Upper lobe of right lung (tissue), 1 donor: ENCODE measurements around the gene TBP. TPM values are rescaled to one million over a fixed set of nuclear protein-coding genes. Genes with fewer than 3 reads are reported as not detected.

Experiments
- ATAC-seq: fragments of 200-7000 bp; cut with Tn5 transposase; one replicate; pipeline ENCODE4 v1.9.1; 2020; ENCODE audit warnings: mild to moderate bottlenecking, moderate library complexity
- DNase-seq: peaks from one replicate; pipeline ENCODE4 v3.0.0-alpha.2; 2020
- H3K27ac ChIP-seq: fragments of 200-600 bp; one replicate; pipeline ENCODE4 v1.8.0; 2022
- H3K27me3 ChIP-seq: fragments of 200-600 bp; one replicate; pipeline ENCODE4 v1.8.0; 2022; ENCODE audit warnings: mild to moderate bottlenecking
- H3K36me3 ChIP-seq: fragments of 200-600 bp; one replicate; pipeline ENCODE4 v1.8.0; 2022
- H3K4me1 ChIP-seq: fragments of 200-600 bp; one replicate; pipeline ENCODE4 v1.8.0; 2022
- H3K4me3 ChIP-seq: fragments of 200-600 bp; one replicate; pipeline ENCODE4 v1.8.0; 2022; ENCODE audit warnings: mild to moderate bottlenecking
- H3K9me3 ChIP-seq: fragments of 200-600 bp; one replicate; pipeline ENCODE4 v1.8.0; 2022
- intact Hi-C: fragments of 100-400 bp; cut with DNase I; formaldehyde crosslinking; loops from one replicate; pipeline ENCODE4 v1.11.0; 2022
- total RNA-seq: library from RNA; stranded (reverse); fragmentation: NEBNext Ultra II Directional; extraction: Animal tissue kit (Norgen Biotek cat#: 25700); gene quantifications from one replicate; pipeline ENCODE4 v1.2.1, GENCODE V29; 2021
- TF ChIP-seq, protein P1 (sequence below): fragments of 200-600 bp; IDR thresholded peaks from one replicate; pipeline ENCODE4 v1.8.0; 2022; ENCODE audit warnings: antibody characterized with exemption
- donor health status: DM: no; HTN: yes; CAD: no; lungs with severe emphysema.

The TBP gene
- total RNA-seq, 1 donor from 2014 or later = 12.8 TPM

DNA sequence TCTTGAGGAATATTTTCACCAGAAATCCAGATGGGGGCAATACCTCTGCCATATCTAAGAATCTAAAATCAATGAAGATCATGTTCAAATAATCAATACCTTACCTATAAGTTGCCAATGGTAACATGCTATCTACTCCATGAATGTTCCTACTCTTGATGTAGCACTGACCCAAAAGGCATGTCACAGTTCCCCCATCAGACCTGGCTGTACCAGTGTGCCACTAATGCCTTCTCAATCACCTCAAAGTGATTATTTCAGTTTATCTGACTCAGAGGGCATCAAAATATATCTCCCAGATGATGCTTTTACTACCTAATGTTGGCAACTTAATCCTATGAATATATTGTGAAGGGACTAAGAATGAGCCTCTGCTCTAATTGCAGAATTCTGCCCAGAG, 24.7 kb downstream of the TBP start:
- H3K4me1 ChIP-seq = peaks cover 9% of the 10 kb centered on the region
- intact Hi-C loops = no loop called here
- peaks cover 82% of the 10 kb centered on the region for H3K36me3 ChIP-seq
- H3K27me3 ChIP-seq = no peaks in the 10 kb centered on the region
- H3K9me3 ChIP-seq = no peaks in the 10 kb centered on the region
- H3K27ac ChIP-seq = no peak overlapping the region
- DNase-seq = no peak
- H3K4me3 ChIP-seq = no peak overlapping the region
- TF ChIP-seq, protein P1, sequence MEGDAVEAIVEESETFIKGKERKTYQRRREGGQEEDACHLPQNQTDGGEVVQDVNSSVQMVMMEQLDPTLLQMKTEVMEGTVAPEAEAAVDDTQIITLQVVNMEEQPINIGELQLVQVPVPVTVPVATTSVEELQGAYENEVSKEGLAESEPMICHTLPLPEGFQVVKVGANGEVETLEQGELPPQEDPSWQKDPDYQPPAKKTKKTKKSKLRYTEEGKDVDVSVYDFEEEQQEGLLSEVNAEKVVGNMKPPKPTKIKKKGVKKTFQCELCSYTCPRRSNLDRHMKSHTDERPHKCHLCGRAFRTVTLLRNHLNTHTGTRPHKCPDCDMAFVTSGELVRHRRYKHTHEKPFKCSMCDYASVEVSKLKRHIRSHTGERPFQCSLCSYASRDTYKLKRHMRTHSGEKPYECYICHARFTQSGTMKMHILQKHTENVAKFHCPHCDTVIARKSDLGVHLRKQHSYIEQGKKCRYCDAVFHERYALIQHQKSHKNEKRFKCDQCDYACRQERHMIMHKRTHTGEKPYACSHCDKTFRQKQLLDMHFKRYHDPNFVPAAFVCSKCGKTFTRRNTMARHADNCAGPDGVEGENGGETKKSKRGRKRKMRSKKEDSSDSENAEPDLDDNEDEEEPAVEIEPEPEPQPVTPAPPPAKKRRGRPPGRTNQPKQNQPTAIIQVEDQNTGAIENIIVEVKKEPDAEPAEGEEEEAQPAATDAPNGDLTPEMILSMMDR = no peak
- ATAC-seq = no peak

DNA sequence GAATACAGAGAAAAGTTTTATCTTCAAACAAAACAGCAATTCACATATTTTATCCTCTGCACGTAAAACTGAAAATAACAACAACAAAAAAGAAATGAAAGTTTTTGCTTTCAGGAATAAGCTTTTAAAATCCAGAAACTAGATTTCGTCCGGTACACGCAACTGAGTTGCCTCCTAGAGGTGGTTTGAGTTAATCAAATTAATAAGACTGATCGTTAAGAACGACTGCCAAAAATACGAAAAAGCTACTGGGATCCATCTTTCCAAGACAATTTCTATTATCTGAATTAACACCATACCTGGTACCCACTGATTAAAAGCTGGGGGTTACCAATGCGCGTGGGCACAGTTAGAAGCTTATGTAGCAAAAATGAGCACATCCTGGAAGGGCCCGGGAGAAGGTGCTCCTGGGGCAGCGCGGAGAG, 29.6 kb downstream of the TBP start:
- Histone ChIP-seq H3K27ac (peak overlapping the region; percentile 93), H3K9me3 (no peaks in the 10 kb centered on the region), H3K4me3 (peak overlapping the region; percentile 98), H3K36me3 (peaks cover 36% of the 10 kb centered on the region), H3K4me1 (peaks cover 18% of the 10 kb centered on the region), H3K27me3 (no peaks in the 10 kb centered on the region)
- DNase-seq (no peak), ATAC-seq (no peak)
- TF ChIP-seq, protein P1 = no peak
- intact Hi-C loops = no loop called here

DNA sequence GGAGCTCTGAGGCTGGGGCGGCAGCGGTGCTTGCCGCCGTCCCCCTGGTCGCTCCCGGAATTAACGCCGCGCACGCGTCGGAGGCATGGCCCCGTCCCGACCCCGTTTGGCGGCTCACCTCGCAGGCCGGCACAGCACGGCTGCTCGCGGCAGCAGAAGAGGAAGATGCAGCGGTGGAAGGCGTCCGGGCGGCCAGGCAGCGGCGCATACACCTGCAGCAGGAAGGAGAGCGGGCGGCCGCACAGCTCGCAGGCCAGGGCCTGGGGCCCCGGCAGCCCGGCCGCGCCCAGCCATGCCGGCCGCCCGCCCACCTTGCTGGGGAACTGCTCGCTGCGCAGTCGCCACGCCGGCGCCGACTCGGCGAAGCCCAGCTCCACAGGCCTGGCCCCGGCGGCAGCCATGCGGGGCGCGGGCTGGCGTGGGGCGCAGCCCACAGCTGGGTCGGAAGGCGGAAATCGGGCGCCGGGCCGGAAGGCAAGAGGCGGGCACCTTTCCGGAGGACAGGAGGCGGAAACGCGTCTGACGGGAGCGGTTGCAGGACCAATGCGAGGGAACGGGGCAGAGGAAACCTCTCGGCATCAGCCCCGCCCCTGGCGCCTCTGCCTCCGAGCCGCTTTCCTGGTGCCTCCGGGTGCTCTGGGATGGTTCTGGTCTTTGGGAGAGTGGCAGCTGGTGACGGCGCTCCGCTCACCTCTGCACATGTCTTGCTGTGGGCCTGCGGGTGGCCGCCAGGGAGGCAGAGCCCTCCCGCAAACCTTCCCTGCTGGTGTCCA, 30.2 kb downstream of the TBP start, which contains the start of gene PDCD2:
TSS of gene PDCD2 (minus strand) at position 457 of the 773 bp plus-strand sequence. CDS start at position 401, 56 bp downstream.
- H3K4me3 ChIP-seq = peak within 1 kb of the TSS; percentile 98
- H3K36me3 ChIP-seq = peaks cover 30% of the 10 kb centered on the region
- peaks cover 18% of the 10 kb centered on the region for H3K4me1 ChIP-seq
- H3K27ac ChIP-seq = peak within 1 kb of the TSS; percentile 93
- TF ChIP-seq, protein P1 = no peak
- H3K9me3 ChIP-seq = no peaks in the 10 kb centered on the region
- peak; percentile 99 for ATAC-seq
- peak; percentile 97 for DNase-seq
- H3K27me3 ChIP-seq = no peaks in the 10 kb centered on the region
- intact Hi-C loops = no loop called here

DNA sequence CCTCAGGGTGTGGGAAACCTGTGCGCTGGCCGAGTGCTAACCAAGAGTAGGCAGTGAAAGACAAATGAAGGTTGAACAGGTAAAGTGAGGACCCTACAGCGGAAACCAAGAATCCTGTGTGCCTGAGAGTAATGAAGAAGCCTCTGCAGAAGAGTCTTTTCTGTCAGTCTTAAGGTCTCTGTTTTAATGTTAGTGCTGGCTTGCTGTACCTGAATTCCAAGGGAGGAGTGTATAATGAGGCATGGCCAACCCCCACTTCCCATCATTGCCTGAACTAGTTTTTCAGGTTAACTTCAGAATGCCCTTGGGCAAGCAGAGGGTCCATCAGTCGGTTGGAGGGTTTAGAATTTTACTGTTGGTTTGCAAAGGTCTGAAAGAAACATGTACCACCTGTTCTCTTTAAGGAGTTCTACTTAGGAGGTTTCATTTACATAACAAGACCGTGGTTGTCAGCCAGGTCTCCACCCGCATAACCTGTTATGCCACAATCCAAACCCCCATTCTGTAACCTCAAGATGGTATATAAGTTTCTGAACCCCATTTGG, 30.9 kb downstream of the TBP start:
- Histone ChIP-seq H3K27ac (peak overlapping the region; percentile 93), H3K36me3 (peaks cover 24% of the 10 kb centered on the region), H3K4me3 (peak overlapping the region; percentile 98), H3K27me3 (no peaks in the 10 kb centered on the region), H3K9me3 (no peaks in the 10 kb centered on the region), H3K4me1 (peaks cover 18% of the 10 kb centered on the region)
- ATAC-seq = no peak
- TF ChIP-seq, protein P1 = no peak
- no peak for DNase-seq
- intact Hi-C loops = no loop called here

DNA sequence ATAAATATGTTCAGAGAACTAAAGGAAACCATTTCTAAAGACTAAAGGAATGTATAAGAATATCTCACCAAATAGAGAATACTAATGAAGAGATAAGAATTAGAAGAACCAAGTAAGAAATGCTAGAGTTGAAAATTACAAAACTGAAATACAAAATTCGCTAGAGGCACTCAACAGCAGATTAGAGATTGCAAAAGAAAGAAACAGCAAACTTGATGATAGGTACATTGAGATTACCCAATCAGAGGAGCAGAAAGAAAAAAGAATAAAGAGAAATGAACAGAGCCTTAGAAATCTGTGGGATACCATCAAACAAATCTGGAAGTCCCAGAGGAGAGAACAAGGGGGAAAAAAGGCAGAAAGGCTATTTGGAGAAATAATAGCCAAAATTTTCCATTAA, 36.6 kb downstream of the TBP start:
- no peaks in the 10 kb centered on the region for H3K27me3 ChIP-seq
- DNase-seq (no peak), ATAC-seq (no peak)
- H3K9me3 ChIP-seq = no peaks in the 10 kb centered on the region
- TF ChIP-seq, protein P1 = no peak
- H3K4me1 ChIP-seq = peaks cover under 1% of the 10 kb centered on the region
- intact Hi-C loops = no loop called here
- no peaks in the 10 kb centered on the region for H3K36me3 ChIP-seq
- H3K4me3 ChIP-seq = no peak overlapping the region
- H3K27ac ChIP-seq = no peak overlapping the region
